Osteoblast (primary cell): ENCODE measurements around the gene CUX1. TPM values are rescaled to one million over a fixed set of nuclear protein-coding genes. Genes with fewer than 3 reads are reported as not detected.

ENCODE experiments used
- DNase-seq: peaks from one replicate; pipeline ENCODE4 v3.0.0; 2011; ENCODE audit warnings: low spot score, mixed read lengths; ENCODE audit not compliant: insufficient read length; ENCODE audit errors: missing footprints
- H2AFZ ChIP-seq: 2 replicates; pipeline ENCODE4 v1.6.0; 2011; ENCODE audit warnings: mild to moderate bottlenecking, low read length
- H3K27ac ChIP-seq: 2 replicates; pipeline ENCODE4 v1.5.1; 2011; ENCODE audit warnings: mild to moderate bottlenecking, low read depth, low read length, moderate library complexity
- H3K27me3 ChIP-seq: 2 replicates; pipeline ENCODE4 v1.6.0; 2012; ENCODE audit warnings: mild to moderate bottlenecking, control low read depth, inconsistent platforms, low read length, moderate library complexity; ENCODE audit not compliant: insufficient read depth
- H3K36me3 ChIP-seq: 2 replicates; pipeline ENCODE4 v1.5.1; 2011; ENCODE audit warnings: mild to moderate bottlenecking, low read length, control low read depth, moderate library complexity; ENCODE audit not compliant: insufficient read depth
- H3K4me1 ChIP-seq: 2 replicates; pipeline ENCODE4 v1.5.1; 2011; ENCODE audit warnings: mild to moderate bottlenecking, low read length, control low read depth, moderate library complexity; ENCODE audit not compliant: insufficient read depth
- H3K4me2 ChIP-seq: 2 replicates; pipeline ENCODE4 v1.6.0; 2011; ENCODE audit warnings: mild to moderate bottlenecking, low read length; ENCODE audit not compliant: insufficient read depth
- H3K4me3 ChIP-seq: fragments of 200-600 bp; sonication (generic); 3 replicates; pipeline ENCODE4 v1.5.1; 2012; ENCODE audit warnings: mild to moderate bottlenecking, low read length, inconsistent platforms; ENCODE audit not compliant: insufficient read depth
- H3K79me2 ChIP-seq: 2 replicates; pipeline ENCODE4 v1.6.0; 2012; ENCODE audit warnings: mild to moderate bottlenecking, low read length, control low read depth, inconsistent platforms; ENCODE audit not compliant: insufficient read depth
- H3K9me3 ChIP-seq: 2 replicates; pipeline ENCODE4 v1.5.1; 2011; ENCODE audit warnings: low read depth, low read length, control low read depth
- H4K20me1 ChIP-seq: 2 replicates; pipeline ENCODE4 v1.6.0; 2012; ENCODE audit warnings: mild to moderate bottlenecking, low read length, control low read depth; ENCODE audit not compliant: insufficient read depth
- CTCF ChIP-seq: IDR thresholded peaks from 2 replicates; pipeline ENCODE4 v1.5.1; 2011; ENCODE audit warnings: mild to moderate bottlenecking, low read depth, low read length, moderate library complexity; ENCODE audit errors: extremely low read depth
- total RNA-seq: library from RNA; depleted of rRNA; stranded (reverse); fragments of >200 nt; gene quantifications from 2 replicates; pipeline ENCODE4 v1.2.3, GENCODE V29; 2012

The CUX1 gene
- total RNA-seq, 1 donor = 41.6 TPM

- H2AFZ ChIP-seq = peak overlapping the region; percentile 84
These were observed 469.9 kb downstream of the CUX1 start for GRCh38 chr7:102287111-102287980.

GRCh38 chr7:102287981-102288278 is 470.5 kb downstream of the CUX1 start:
- Histone ChIP-seq H3K4me1 (peaks cover 14% of the 10 kb centered on the region), H3K9me3 (no peaks in the 10 kb centered on the region), H3K4me3 (peak overlapping the region; percentile 79), H3K27me3 (peaks cover 2% of the 10 kb centered on the region), H2AFZ (peak overlapping the region; percentile 84), H3K36me3 (no peaks in the 10 kb centered on the region), H4K20me1 (peaks cover 12% of the 10 kb centered on the region), H3K79me2 (no peaks in the 10 kb centered on the region), H3K4me2 (peak overlapping the region; percentile 94), H3K27ac (no peak overlapping the region)
- no peak for DNase-seq
- no peak for TF ChIP-seq CTCF

More at GRCh38 chr7:102287111-102287980, 469.9 kb downstream of the CUX1 start:
- H3K9me3 ChIP-seq = no peaks in the 10 kb centered on the region
- no peaks in the 10 kb centered on the region for H3K79me2 ChIP-seq
- no peak overlapping the region for H3K27ac ChIP-seq
- peak overlapping the region; percentile 79 for H3K4me3 ChIP-seq
- no peaks in the 10 kb centered on the region for H3K36me3 ChIP-seq
- peaks cover 14% of the 10 kb centered on the region for H3K4me1 ChIP-seq
- H3K4me2 ChIP-seq = peak overlapping the region; percentile 94
- H4K20me1 ChIP-seq = peaks cover 12% of the 10 kb centered on the region
- peaks cover 2% of the 10 kb centered on the region for H3K27me3 ChIP-seq
- peak; percentile 87 for DNase-seq
- TF ChIP-seq CTCF = no peak

- peak; percentile 55 for DNase-seq
- peaks cover 2% of the 10 kb centered on the region for H3K27me3 ChIP-seq
- peak; percentile 19 for TF ChIP-seq CTCF
- H3K27ac ChIP-seq = no peak overlapping the region
- H3K9me3 ChIP-seq = no peaks in the 10 kb centered on the region
- no peaks in the 10 kb centered on the region for H3K79me2 ChIP-seq
- H3K4me2 ChIP-seq = peak overlapping the region; percentile 94
- H3K4me3 ChIP-seq = peak overlapping the region; percentile 79
- H3K4me1 ChIP-seq = peaks cover 14% of the 10 kb centered on the region
- H4K20me1 ChIP-seq = peaks cover 12% of the 10 kb centered on the region
- H3K36me3 ChIP-seq = no peaks in the 10 kb centered on the region
- no peak overlapping the region for H2AFZ ChIP-seq
These were observed 471.0 kb downstream of the CUX1 start for GRCh38 chr7:102288285-102288930.

- Histone ChIP-seq H3K36me3 (no peaks in the 10 kb centered on the region), H3K4me3 (no peak overlapping the region), H3K4me1 (peaks cover 14% of the 10 kb centered on the region), H4K20me1 (peaks cover 15% of the 10 kb centered on the region), H3K9me3 (no peaks in the 10 kb centered on the region), H3K27ac (no peak overlapping the region), H3K79me2 (no peaks in the 10 kb centered on the region), H3K27me3 (peaks cover 2% of the 10 kb centered on the region), H2AFZ (no peak overlapping the region), H3K4me2 (no peak overlapping the region)
- no peak for TF ChIP-seq CTCF
- DNase-seq = no peak
These were observed 471.6 kb downstream of the CUX1 start for GRCh38 chr7:102289057-102289456.
